NCI-H2171 (cell line): ENCODE measurements around the gene TAS2R8.
"Not testable (repeated sequence)": the region's sequence is repeated elsewhere in the genome, so short reads cannot be mapped to it uniquely, and the experiment has no call there.

Experiments used
- DNase-seq: peaks from one replicate; lab custom pipeline; 2025; lab: John Stamatoyannopoulos, UW

TAS2R8 gene, protein sequence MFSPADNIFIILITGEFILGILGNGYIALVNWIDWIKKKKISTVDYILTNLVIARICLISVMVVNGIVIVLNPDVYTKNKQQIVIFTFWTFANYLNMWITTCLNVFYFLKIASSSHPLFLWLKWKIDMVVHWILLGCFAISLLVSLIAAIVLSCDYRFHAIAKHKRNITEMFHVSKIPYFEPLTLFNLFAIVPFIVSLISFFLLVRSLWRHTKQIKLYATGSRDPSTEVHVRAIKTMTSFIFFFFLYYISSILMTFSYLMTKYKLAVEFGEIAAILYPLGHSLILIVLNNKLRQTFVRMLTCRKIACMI

GRCh38 chr12:10807186-10807585 is at the start of gene TAS2R8:
TSS of gene TAS2R8 (minus strand) at chr12:10807286. CDS start at chr12:10806980, 306 bp downstream.
- no peak for DNase-seq

DNA sequence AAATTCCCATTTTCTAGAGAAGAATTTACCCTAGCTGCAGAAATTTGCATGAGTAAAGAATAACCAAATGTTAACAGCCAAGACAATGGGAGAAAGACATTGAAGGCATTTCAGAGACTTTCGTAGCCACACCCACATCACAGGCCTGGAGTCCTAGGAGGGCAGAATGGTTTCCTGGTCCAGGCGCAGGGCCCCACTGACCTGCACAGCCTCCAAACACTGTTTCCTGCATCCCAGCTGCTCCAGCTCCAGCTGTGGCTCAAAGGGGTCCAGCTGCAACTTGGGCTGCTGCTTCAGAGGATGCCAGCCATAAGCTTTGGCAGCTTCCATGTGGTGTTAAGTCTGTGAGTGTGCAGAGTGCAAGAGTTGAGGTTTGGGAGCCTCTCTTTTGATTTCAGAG is 48.7 kb upstream of the TAS2R8 start:
- DNase-seq = no peak

DNA sequence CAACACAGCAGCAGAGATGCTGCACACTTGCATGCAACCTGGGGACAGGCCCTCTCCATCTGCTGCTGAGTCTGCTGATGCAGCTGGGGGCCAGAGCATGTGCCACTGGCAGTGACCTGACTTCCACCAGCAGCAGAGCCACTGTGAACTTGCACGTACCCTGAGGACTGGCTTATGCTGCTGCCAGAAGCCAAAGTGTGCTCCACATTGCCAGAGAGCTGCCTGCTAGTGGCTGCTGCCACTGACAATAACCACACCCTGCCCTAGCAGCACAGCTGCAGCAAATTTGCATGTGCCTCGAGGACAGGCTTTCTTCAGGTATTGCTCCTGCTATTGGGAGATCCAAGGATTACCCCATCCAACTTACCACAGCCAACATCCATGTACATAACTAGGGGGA is 46.7 kb upstream of the TAS2R8 start:
- DNase-seq = no peak

- no peak for DNase-seq
Observed at GRCh38 chr12:10851243-10851858, 44.3 kb upstream of the TAS2R8 start.

- DNase-seq = no peak
Observed at GRCh38 chr12:10849425-10849878, 42.4 kb upstream of the TAS2R8 start, which contains the start of gene PRR4. TSS of gene PRR4 (minus strand) at chr12:10849475. CDS start at chr12:10849437, 38 bp downstream.

- DNase-seq = no peak
Observed at GRCh38 chr12:10847744-10848143, 40.7 kb upstream of the TAS2R8 start.

DNA sequence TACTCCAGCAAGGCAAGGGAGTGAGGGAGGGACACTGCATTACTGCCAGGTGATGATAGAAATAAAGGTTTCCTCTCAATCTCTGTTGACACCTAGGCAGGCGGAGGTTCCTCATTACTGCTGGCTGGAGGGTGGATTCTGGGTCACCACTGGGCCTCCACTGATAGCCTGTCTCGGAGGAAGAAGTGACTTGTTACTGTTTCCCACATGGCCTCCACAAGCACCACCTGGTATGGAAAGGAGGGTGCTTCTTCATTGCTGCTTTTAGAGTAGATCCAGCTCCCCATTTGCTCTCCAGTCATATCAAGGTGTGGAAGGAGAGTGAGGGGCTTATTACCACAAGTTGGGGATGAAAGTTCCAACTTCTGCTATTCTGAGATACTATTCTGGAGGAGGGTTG is 35.8 kb upstream of the TAS2R8 start:
- DNase-seq = no peak

GRCh38 chr12:10838461-10838860 is 31.4 kb upstream of the TAS2R8 start:
- no peak for DNase-seq

- no peak for DNase-seq
Observed at GRCh38 chr12:10829994-10830393, 22.9 kb upstream of the TAS2R8 start.

- no peak for DNase-seq
Observed at GRCh38 chr12:10826258-10826657, 19.2 kb upstream of the TAS2R8 start, which contains the start of gene TAS2R10. TSS of gene TAS2R10 (minus strand) at chr12:10826358. CDS start at chr12:10826269, 89 bp downstream.

DNA sequence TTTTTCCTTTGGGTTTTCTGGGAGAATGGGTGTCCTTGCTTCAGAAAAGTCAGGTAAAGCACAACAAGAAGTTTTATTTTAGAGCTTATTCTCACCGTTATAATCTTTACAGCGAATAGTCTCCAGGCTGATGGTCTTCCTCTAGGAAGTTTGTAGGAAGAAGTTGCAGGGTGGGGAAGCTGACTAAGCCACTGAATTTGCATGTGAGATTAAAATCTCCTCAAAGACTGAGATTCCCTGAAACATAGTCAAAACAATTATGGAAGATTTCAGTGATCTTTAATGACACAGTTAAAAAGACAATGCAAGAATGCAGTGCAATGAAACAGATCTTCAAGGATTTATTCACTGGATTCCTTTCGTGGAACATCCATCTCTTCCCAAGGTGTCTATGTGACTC is 17.9 kb upstream of the TAS2R8 start:
- DNase-seq = no peak

GRCh38 chr12:10811883-10812536 is 4.9 kb upstream of the TAS2R8 start:
- no peak for DNase-seq

DNA sequence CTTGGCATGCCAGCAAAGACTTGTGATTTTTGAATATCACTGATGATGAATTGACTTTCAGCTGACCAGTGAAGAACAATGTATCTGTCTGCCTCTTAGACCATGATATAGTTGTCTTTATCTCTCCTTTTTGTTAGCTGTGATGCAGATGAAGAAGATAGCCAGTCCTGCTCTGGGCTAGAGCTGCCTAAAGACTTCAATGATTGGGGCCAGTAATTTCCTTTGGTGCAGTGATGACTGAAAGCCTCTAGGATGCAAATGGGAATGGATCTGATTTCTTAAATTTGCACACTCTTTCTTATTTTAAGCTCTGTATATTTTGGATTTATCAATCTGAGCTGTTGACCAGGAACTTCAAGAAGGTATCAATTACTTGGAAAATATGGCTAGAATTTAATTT is 3.0 kb upstream of the TAS2R8 start, which contains the start of gene TAS2R9:
TAS2R9 (minus strand) TSS at position 101 of the 400 bp plus-strand sequence; CDS start at position 8, 93 bp downstream.
- no peak for DNase-seq

GRCh38 chr12:10802587-10802986 is 4.5 kb downstream of the TAS2R8 start, which contains the start of gene TAS2R7:
TSS of gene TAS2R7 (minus strand) at chr12:10802627. CDS start at chr12:10802570, 57 bp downstream.
- no peak for DNase-seq

DNA sequence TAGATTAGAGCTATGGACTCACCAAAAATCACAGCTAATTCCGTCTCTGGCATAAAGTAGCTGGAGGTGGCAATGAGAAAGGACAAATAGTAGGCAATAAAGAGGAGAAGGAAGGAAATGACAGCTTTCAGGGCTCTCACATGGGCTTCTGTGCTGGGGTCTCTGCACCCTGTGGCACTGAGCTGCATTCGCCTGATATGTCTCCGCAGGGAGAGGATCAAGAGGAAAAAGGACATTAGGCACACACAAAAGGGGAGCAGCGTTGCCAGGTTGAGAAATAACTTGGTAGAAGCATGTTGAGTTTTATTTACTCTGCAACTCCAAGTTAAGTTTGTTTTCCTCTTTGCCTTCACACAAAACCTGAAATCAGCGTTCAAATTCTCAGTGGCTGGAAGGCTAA is 5.3 kb downstream of the TAS2R8 start:
- DNase-seq = no peak

DNA sequence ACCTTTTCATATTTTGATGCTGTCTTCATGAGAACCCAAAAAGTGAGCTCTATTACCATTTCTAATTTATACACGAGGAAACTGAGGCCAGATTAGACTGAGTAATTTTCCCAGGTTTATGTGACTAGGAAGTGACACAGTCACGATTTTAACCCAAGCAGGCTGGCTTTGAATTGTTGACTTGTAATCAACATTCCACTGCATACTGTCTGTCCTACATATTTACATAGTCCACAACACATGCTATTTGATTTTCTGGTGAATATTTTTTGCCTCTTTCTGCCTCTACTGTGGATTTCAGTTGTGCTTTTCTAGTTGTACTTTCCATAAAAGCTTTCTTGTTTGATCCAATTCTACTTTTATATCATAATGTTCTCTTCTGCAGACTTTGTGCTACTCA is 12.9 kb downstream of the TAS2R8 start:
- DNase-seq = no peak

DNA sequence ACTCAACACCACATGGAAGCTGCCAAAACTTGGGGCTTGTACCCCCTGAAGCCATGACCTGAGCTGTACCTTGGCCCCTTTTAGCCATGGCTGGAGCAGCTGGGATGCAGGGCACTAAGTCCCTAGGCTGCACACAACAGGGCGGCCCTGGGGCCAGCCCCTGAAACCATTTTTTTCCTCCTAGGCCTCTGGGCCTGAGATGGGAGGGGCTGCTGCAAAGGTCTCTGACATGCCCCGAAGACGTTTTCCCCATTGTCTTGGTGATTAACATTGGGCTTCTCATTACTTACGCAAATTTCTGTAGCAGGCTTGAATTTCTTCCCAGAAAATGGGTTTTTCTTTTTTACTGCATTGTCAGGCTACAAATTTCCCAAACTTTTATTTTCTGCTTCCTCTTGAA is 15.3 kb downstream of the TAS2R8 start:
- not testable (repeated sequence) for DNase-seq

DNA sequence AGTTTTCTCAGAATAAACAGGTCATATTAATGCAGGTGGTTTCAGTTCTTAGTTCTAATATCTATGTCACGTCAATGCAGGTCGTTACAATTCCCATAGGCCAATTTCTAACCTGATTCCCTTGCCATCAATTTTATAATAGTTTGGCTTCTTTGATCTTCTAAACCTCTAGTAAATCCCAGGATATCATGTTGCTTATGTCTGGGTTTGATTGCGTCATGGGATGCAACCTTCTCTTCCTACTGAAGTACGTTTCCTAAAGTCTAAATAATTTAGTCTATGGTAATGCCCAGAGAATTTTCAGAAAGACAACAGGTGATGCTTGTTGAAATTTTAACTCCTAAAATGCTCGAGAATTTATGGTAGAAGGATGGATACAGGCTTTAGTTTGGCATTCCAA is 23.8 kb downstream of the TAS2R8 start:
- DNase-seq = no peak

GRCh38 chr12:10779103-10779502 is 28.0 kb downstream of the TAS2R8 start:
- no peak for DNase-seq

- DNase-seq = no peak
Observed at GRCh38 chr12:10771132-10771733, 35.9 kb downstream of the TAS2R8 start.

- DNase-seq = no peak
Observed at GRCh38 chr12:10759657-10760056, 47.4 kb downstream of the TAS2R8 start.

GRCh38 chr12:10756194-10756593 is 50.9 kb downstream of the TAS2R8 start:
- no peak for DNase-seq
